Measurements from ENCODE around the gene PSMD1.

PSMD1 gene

DNA sequence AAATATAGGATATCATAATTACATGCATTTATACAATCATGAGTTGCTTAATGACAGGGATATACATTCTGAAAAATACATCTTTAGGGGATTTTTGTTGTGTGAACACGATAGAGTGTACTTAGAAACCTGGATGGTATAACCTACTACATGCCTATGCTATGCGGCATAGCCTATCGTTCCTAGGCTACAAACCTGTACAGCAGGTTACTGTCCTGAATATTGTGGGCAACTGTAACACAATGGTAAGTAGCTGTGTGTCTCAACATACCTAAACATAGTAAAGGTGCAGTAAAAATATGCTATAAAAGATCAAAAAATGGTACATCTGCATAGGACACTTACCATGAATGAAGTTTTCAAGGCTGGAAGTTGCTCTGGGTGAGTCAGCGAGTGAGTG lies 12.9 kb upstream of the PSMD1 start:
- H3K4me3 ChIP-seq (ENCODE audit: low read depth, low read length) = no peak overlapping the region
- ChIA-PET CTCF (interaction anchor here (4.4 kb wide), 1 partner anchor 11 kb away, joined by 50 read pairs; the partner anchor contains the start of gene PSMD1), POLR2A (no interaction called here)
- DNase-seq (ENCODE audit: low read depth, low spot score) = no peak
- TF ChIP-seq, protein P1, sequence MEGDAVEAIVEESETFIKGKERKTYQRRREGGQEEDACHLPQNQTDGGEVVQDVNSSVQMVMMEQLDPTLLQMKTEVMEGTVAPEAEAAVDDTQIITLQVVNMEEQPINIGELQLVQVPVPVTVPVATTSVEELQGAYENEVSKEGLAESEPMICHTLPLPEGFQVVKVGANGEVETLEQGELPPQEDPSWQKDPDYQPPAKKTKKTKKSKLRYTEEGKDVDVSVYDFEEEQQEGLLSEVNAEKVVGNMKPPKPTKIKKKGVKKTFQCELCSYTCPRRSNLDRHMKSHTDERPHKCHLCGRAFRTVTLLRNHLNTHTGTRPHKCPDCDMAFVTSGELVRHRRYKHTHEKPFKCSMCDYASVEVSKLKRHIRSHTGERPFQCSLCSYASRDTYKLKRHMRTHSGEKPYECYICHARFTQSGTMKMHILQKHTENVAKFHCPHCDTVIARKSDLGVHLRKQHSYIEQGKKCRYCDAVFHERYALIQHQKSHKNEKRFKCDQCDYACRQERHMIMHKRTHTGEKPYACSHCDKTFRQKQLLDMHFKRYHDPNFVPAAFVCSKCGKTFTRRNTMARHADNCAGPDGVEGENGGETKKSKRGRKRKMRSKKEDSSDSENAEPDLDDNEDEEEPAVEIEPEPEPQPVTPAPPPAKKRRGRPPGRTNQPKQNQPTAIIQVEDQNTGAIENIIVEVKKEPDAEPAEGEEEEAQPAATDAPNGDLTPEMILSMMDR (IDR thresholded peaks at IDR 0.05; ENCODE audit: insufficient read depth, low read length, missing control alignments) = no peak

- no peak for DNase-seq (ENCODE audit: low read depth, low spot score)
- CTCF ChIA-PET = interaction anchor here (0.9 to 1.9 kb wide), 2 partner anchors 9 to 223 kb away, joined by 3 to 8 read pairs; partner anchors contain the start of gene PSMD1
- H3K4me3 ChIP-seq (ENCODE audit: low read depth, low read length) = no peak overlapping the region
- TF ChIP-seq, protein P1 (IDR thresholded peaks at IDR 0.05; ENCODE audit: insufficient read depth, low read length, missing control alignments) = no peak
- POLR2A ChIA-PET = no interaction called here
These were observed 9.8 kb upstream of the PSMD1 start for GRCh38 chr2:231046916-231047273.

DNA sequence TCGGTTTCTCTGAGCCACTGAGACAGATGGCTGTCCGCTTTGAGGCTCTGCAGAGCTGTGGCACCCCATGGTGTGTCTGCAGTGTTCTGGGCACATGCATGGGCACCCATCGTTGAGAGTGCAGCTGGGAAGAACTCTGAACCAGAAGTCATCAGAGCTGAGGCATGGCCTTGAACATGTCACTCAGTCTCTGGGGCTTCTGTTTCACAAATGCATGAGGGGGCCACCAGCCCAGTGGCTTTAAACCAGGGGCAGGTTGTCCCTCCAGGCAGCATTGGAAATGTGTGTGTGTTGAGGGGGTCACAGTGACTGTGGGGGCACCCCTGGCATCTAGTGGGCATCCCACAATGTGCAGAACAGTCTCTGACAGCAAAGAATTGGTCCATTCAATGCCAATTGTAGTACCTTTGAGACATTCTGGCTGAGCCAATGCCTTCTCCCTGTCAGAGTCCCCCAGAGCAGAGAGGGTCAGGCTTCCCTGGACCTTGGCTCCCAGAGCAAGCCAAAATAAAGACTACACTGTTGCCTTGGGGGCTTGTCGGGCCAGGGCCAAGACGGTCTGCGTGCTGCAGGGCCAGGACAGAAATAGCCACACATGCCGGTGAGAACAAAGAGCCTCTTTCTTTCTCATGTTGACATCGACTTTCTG lies 9.3 kb upstream of the PSMD1 start:
- TF ChIP-seq, protein P1 (IDR thresholded peaks at IDR 0.05; ENCODE audit: insufficient read depth, low read length, missing control alignments) = no peak
- ChIA-PET POLR2A (no interaction called here), CTCF (interaction anchor here (0.9 to 1.9 kb wide), 4 partner anchors 9 to 223 kb away, joined by 3 to 8 read pairs (median 4); partner anchors contain the start of gene PSMD1)
- DNase-seq (ENCODE audit: low read depth, low spot score) = no peak
- no peak overlapping the region for H3K4me3 ChIP-seq (ENCODE audit: low read depth, low read length)

DNA sequence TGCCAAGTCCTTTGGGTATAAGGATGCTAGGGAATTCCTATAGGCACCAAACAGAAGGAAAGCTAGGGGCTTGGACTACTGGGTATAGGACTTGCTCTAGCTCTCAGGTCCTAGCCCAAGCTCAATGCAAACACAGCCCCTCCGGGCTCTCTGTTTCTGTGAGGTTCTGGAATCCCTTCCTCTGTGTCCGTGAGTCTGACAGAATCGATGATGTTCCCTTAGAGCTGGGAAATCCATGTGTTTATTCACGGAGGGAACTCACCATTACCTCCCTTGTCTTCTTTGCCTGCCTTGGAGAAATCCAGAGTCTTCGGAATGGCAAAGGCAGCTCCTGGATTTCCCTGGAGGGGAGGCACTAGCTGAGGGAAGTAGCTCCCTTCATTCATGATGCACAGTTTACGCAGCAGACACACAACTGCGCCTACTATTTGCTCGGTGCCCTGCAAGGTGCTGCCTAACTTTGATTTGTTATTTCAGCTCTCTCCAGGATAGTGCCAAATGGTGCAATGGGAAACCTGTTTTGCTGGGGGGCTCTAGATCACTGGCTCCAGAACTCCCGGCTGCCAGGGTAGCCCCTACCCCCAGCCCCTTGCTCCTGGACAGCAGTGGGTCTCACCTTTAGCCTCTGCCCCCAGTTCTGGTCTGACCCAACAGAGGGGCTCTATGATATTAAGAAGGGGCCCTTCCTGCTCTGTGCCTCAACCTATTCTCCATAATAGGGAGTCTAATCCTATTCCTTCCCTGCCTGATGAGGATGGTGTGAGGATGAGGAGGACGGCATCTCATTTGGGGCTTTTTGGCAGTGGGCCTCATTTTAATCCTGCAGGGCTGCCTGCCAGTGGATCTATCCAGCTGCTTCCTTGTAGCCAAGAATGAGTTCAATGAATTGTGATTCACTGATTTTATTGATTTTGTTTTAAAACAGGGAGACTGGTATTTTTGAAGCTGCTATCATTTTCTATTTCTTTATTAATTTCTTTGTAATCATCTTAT lies 8.4 kb upstream of the PSMD1 start:
- ChIA-PET CTCF (interaction anchor here (1.0 to 1.9 kb wide), 4 partner anchors 8 to 224 kb away, joined by 3 to 8 read pairs (median 4); partner anchors contain the start of gene PSMD1), POLR2A (no interaction called here)
- TF ChIP-seq, protein P1 (IDR thresholded peaks at IDR 0.05; ENCODE audit: insufficient read depth, low read length, missing control alignments) = no peak
- no peak overlapping the region for H3K4me3 ChIP-seq (ENCODE audit: low read depth, low read length)
- no peak for DNase-seq (ENCODE audit: low read depth, low spot score)

DNA sequence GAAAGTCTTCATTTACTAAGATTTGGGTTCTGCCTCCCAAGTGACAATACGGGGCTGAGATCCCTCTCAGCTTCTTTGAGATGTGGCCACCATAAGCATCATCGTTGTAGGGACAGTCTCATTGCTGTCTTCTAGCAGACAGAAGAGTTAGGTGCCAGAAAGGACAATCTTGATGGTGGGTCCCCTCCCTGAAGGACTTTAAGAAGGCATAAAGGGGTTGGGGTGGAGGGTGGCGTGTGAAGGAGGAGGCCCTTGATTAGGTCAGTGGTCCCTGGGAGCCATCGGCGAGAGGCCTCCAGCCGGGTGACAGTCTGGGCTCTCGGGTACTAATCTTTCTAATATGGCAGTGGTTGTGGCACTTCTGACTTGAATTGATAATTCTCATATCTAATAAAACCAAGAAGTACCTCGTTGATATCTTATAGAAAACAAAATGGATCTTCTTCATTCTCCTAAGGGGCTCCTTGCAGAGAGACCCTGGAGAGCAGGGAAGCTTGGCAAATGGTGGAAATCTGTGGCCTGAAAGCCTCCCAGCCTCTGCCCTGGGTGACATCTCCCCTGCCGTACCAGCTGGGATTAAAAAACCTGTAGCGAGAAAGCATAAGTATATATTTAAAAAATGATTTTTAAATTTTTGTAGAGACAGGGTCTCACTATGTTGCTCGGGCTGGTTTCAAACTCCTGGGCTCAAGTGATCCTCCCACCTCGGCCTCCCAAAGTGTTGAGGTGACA lies 7.2 kb upstream of the PSMD1 start:
- H3K4me3 ChIP-seq (ENCODE audit: low read depth, low read length) = no peak overlapping the region
- ChIA-PET POLR2A (no interaction called here), CTCF (interaction anchor here (1.1 to 7.0 kb wide), 3 partner anchors 14 to 226 kb away, joined by 3 to 77 read pairs (median 4); no protein-coding TSS in a partner anchor)
- DNase-seq (ENCODE audit: low read depth, low spot score) = no peak
- TF ChIP-seq, protein P1 (IDR thresholded peaks at IDR 0.05; ENCODE audit: insufficient read depth, low read length, missing control alignments) = no peak

All from AG04449 (cell line).